Measurements from ENCODE around the gene NTSR2. TPM values are rescaled to one million over a fixed set of nuclear protein-coding genes. Genes with fewer than 3 reads are reported as not detected.

The NTSR2 gene
- total RNA-seq, 2 donors from 2014 or later = not detected

DNA sequence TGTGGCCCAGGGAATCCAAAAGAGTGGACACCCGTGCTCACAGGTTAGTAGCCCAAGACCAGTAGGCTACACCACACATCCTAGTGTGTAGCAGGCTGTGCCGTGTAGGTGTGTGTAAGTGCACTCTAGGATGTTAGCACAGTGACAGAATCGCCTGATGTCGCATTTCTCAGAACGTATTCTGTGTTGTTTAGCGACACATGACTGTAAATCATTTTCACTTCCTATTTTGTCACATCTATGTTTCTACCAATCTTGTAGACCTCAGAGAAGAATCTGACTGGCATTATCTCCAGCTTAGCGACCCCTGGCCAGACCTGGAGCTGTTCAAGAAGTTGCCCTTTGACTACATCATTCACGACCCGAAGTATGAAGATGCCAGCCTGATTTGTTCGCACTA is 45.1 kb downstream of the NTSR2 start:
- Mint-ChIP-seq H3K36me3 (ENCODE audit: low read depth) (no peaks in the 10 kb centered on the region), H3K27me3 (peaks cover 8% of the 10 kb centered on the region), H3K4me3 (no peak overlapping the region), H3K4me1 (no peaks in the 10 kb centered on the region), H3K9me3 (peaks cover 3% of the 10 kb centered on the region), H3K27ac (no peak overlapping the region)
- ATAC-seq (replicated peaks) = no peak

- Mint-ChIP-seq H3K4me1 (no peaks in the 10 kb centered on the region), H3K9me3 (peaks cover 2% of the 10 kb centered on the region), H3K36me3 (ENCODE audit: low read depth) (no peaks in the 10 kb centered on the region), H3K27ac (no peak overlapping the region), H3K27me3 (peaks cover 8% of the 10 kb centered on the region), H3K4me3 (no peak overlapping the region)
- ATAC-seq (replicated peaks) = no peak
Measured at GRCh38 chr2:11622611-11623010, 47.4 kb downstream of the NTSR2 start.

GRCh38 chr2:11621410-11621809 is 48.6 kb downstream of the NTSR2 start:
- no peak for ATAC-seq (replicated peaks)
- no peaks in the 10 kb centered on the region for H3K36me3 Mint-ChIP-seq (ENCODE audit: low read depth)
- H3K4me3 Mint-ChIP-seq = no peak overlapping the region
- H3K9me3 Mint-ChIP-seq = no peaks in the 10 kb centered on the region
- H3K4me1 Mint-ChIP-seq = no peaks in the 10 kb centered on the region
- H3K27ac Mint-ChIP-seq = no peak overlapping the region
- peaks cover 8% of the 10 kb centered on the region for H3K27me3 Mint-ChIP-seq

DNA sequence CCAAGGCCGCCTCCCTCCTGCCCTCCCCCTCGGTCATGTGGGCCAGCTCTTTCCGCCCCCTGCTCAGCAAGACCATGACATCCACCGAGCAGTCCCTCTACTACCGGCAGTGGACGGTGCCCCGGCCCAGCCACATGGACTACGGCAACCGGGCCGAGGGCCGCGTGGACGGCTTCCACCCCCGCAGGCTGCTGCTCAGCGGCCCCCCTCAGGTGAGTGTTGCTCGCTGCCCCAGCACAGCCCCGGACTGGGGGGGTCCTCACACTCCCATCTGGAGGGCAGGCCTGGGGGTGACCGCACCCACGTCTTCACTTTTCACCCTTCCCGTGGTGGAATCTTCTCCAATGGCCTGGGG is 51.3 kb downstream of the NTSR2 start:
- Mint-ChIP-seq H3K27me3 (peaks cover 11% of the 10 kb centered on the region), H3K27ac (no peak overlapping the region), H3K9me3 (no peaks in the 10 kb centered on the region), H3K36me3 (ENCODE audit: low read depth) (no peaks in the 10 kb centered on the region), H3K4me3 (no peak overlapping the region), H3K4me1 (no peaks in the 10 kb centered on the region)
- no peak for ATAC-seq (replicated peaks)

DNA sequence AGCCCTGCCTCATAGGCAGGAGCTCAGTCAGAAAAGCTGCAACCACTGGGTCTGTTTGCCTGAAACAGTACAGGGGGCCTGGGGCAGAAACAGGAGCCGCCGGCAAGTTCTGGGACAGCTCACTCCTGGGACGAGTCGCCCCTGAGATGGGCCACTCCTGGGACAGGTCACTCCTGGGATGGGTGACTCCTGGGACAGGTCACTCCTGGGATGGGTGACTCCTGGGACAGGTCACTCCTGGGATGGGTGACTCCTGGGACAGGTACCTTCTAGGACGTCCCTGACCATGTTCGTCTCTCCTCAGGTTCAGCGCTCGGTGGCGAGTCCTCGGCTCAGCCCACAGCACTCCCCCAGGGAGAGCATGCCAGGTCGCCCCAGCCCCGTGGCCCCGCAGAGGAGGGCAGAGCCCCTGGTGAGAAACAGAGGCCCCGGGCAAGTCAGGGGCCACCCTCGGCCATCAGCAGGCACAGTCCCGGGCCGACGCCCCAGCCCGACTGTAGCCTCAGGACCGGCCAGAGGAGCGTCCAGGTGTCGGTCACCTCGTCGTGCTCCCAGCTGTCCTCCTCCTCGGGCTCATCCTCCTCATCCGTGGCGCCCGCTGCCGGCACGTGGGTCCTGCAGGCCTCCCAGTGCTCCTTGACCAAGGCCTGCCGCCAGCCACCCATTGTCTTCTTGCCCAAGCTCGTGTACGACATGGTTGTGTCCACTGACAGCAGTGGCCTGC is 51.8 kb downstream of the NTSR2 start:
- H3K4me3 Mint-ChIP-seq = no peak overlapping the region
- no peak for ATAC-seq (replicated peaks)
- H3K9me3 Mint-ChIP-seq = no peaks in the 10 kb centered on the region
- H3K36me3 Mint-ChIP-seq (ENCODE audit: low read depth) = no peaks in the 10 kb centered on the region
- no peaks in the 10 kb centered on the region for H3K4me1 Mint-ChIP-seq
- peaks cover 8% of the 10 kb centered on the region for H3K27me3 Mint-ChIP-seq
- H3K27ac Mint-ChIP-seq = no peak overlapping the region

GRCh38 chr2:11617527-11617926 is 52.5 kb downstream of the NTSR2 start:
- H3K4me3 Mint-ChIP-seq = no peak overlapping the region
- H3K9me3 Mint-ChIP-seq = no peaks in the 10 kb centered on the region
- H3K4me1 Mint-ChIP-seq = no peaks in the 10 kb centered on the region
- H3K36me3 Mint-ChIP-seq (ENCODE audit: low read depth) = no peaks in the 10 kb centered on the region
- peaks cover 7% of the 10 kb centered on the region for H3K27me3 Mint-ChIP-seq
- H3K27ac Mint-ChIP-seq = no peak overlapping the region
- no peak for ATAC-seq (replicated peaks)

DNA sequence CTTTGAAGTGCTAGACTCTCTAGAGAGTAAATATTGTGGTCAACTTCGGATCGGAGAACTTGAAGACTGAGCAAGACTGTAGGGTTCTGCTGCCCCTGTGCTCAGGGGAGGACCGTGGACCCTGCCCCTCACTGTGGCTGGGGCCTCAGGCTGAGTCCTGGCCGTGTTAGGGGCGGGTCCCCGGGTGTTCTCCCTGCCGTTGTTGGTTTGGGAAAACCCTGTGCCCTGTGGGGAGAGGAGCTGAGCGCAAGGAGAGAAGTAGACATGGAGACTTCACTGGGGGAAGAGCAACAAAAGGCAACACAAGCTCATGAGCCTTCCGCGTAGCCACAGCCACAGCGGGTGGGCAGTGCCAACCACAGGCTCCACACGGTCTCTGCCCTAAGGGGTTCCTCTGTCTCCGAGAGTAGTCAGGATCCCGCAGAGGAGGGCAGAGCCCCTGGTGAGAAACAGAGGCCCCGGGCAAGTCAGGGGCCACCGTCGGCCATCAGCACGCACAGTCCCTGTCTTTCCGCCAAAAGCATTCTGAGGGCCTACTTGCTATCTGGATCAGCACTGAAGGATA is 53.1 kb downstream of the NTSR2 start:
- Mint-ChIP-seq H3K27ac (no peak overlapping the region), H3K27me3 (peaks cover 7% of the 10 kb centered on the region), H3K36me3 (ENCODE audit: low read depth) (no peaks in the 10 kb centered on the region), H3K4me3 (no peak overlapping the region), H3K4me1 (no peaks in the 10 kb centered on the region), H3K9me3 (no peaks in the 10 kb centered on the region)
- no peak for ATAC-seq (replicated peaks)

DNA sequence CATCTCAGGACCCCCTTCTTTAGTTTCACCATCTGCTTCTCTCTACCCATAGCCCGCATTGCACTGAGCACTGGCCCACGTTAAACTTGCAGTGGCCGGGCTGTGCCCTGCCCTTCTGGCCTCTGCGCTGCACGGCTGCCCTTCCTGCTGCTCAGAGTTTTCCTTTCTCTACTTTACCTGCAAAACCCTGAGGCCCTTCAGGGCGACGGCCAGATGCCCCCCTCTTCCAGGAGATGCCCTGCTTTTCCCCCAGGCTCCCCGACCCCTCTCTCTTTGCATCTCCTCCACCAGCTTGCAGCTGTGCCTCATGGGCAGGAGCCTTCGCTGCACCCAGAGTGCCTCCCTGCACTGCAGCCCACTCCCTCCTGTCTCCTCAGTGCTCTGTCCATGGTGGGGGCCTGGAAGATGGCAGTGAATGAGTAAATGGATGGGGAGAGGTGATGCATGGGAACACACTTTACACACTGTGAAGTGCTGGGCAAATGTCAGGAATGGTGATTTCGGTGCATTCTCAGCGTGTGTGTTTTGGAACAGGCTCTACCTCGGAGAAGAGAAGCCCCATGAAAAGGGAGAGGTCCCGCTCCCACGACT is 53.8 kb downstream of the NTSR2 start:
- no peaks in the 10 kb centered on the region for H3K9me3 Mint-ChIP-seq
- no peak overlapping the region for H3K4me3 Mint-ChIP-seq
- H3K4me1 Mint-ChIP-seq = no peaks in the 10 kb centered on the region
- H3K27me3 Mint-ChIP-seq = peaks cover 11% of the 10 kb centered on the region
- H3K36me3 Mint-ChIP-seq (ENCODE audit: low read depth) = no peaks in the 10 kb centered on the region
- H3K27ac Mint-ChIP-seq = no peak overlapping the region
- ATAC-seq (replicated peaks) = no peak

GRCh38 chr2:11615209-11615608 is 54.8 kb downstream of the NTSR2 start:
- H3K9me3 Mint-ChIP-seq = no peaks in the 10 kb centered on the region
- H3K27ac Mint-ChIP-seq = no peak overlapping the region
- H3K4me1 Mint-ChIP-seq = no peaks in the 10 kb centered on the region
- H3K36me3 Mint-ChIP-seq (ENCODE audit: low read depth) = no peaks in the 10 kb centered on the region
- ATAC-seq (replicated peaks) = no peak
- peaks cover 11% of the 10 kb centered on the region for H3K27me3 Mint-ChIP-seq
- H3K4me3 Mint-ChIP-seq = no peak overlapping the region

- Mint-ChIP-seq H3K36me3 (ENCODE audit: low read depth) (no peaks in the 10 kb centered on the region), H3K9me3 (no peaks in the 10 kb centered on the region), H3K4me3 (no peak overlapping the region), H3K27ac (no peak overlapping the region), H3K27me3 (peaks cover 11% of the 10 kb centered on the region), H3K4me1 (no peaks in the 10 kb centered on the region)
- ATAC-seq (replicated peaks) = no peak
Measured at GRCh38 chr2:11613297-11613696, 56.7 kb downstream of the NTSR2 start.

GRCh38 chr2:11612553-11613215 is 57.3 kb downstream of the NTSR2 start:
- no peak overlapping the region for H3K4me3 Mint-ChIP-seq
- no peaks in the 10 kb centered on the region for H3K4me1 Mint-ChIP-seq
- H3K27me3 Mint-ChIP-seq = peaks cover 11% of the 10 kb centered on the region
- no peaks in the 10 kb centered on the region for H3K9me3 Mint-ChIP-seq
- no peak overlapping the region for H3K27ac Mint-ChIP-seq
- ATAC-seq (replicated peaks) = no peak
- no peaks in the 10 kb centered on the region for H3K36me3 Mint-ChIP-seq (ENCODE audit: low read depth)

GRCh38 chr2:11611251-11611650 is 58.7 kb downstream of the NTSR2 start:
- Mint-ChIP-seq H3K36me3 (ENCODE audit: low read depth) (no peaks in the 10 kb centered on the region), H3K27ac (no peak overlapping the region), H3K27me3 (peaks cover 9% of the 10 kb centered on the region), H3K4me1 (no peaks in the 10 kb centered on the region), H3K4me3 (no peak overlapping the region), H3K9me3 (no peaks in the 10 kb centered on the region)
- ATAC-seq (replicated peaks) = no peak

DNA sequence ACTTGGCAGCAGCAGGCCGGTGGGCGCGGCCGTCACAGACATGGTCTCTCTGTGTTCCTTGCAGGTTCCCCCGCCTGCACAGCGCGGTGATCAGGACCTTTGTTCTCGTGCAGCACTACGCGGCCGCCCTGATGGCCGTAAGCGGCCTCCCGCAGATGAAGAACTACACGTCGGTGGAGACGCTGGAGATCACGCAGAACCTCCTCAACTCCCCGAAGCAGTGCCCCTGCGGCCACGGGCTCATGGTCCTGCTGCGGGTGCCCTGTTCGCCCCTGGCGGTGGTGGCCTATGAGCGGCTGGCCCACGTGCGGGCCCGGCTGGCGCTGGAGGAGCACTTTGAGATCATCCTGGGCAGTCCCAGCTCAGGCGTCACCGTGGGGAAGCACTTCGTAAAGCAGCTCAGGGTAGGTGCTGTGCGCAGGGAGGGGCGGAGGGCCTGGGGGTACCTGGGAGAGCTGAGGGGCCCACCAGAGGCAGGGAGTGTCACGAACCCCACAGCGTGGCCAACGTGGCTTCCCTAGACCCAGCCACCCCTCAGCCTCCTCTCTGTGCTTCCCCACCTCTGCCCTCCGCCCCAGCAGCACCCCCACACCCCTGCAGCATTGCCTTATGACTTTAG is 59.3 kb downstream of the NTSR2 start:
- H3K36me3 Mint-ChIP-seq (ENCODE audit: low read depth) = no peaks in the 10 kb centered on the region
- H3K27me3 Mint-ChIP-seq = peaks cover 8% of the 10 kb centered on the region
- no peak overlapping the region for H3K27ac Mint-ChIP-seq
- no peaks in the 10 kb centered on the region for H3K4me1 Mint-ChIP-seq
- no peaks in the 10 kb centered on the region for H3K9me3 Mint-ChIP-seq
- no peak overlapping the region for H3K4me3 Mint-ChIP-seq
- no peak for ATAC-seq (replicated peaks)

Data from activated T-helper 17 cell treated with anti-CD3 and anti-CD28 coated beads, Interleukin-2, amount 50 U/mL, for 72 hours (primary cell).